Measurements from ENCODE around the gene KIF26B. TPM values are rescaled to one million over a fixed set of nuclear protein-coding genes. Genes with fewer than 3 reads are reported as not detected.

The KIF26B gene
- total and polyA plus RNA-seq, 2 of the 4 experiments (the other 2 are of a cell fraction) = 0.53 to 0.54 TPM

DNA sequence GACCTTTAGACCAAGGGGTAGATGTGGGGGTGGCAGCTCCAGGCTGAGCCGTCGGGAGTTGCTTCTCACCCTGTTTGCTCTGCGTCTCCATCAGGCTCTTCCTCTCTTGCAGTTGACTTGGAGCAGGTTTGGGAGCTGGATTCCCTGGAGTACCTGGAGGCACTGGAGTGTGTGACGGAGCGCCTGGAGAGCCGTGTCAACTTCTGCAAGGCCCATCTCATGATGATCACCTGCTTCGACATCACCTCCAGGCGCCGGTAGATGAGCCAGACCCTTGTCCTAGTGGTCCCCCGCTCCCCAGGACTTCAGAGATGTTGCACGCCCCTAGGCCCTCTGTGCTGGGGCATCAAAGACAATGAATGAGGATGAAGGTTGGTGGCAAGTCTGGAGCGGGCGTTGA lies 547.6 kb downstream of the KIF26B start:
- Histone ChIP-seq H2AFZ (replicated peaks; ENCODE audit: low read length, poor library complexity) (no peak overlapping the region), H2AK5ac (ENCODE audit: low read depth, low read length) (no peak overlapping the region), H4K5ac (ENCODE audit: low read depth, low read length) (no peak overlapping the region), H3K4me2 (ENCODE audit: low read depth, low read length) (no peak overlapping the region), H2BK120ac (ENCODE audit: low read depth, low read length) (no peak overlapping the region), H3K9me1 (ENCODE audit: insufficient read depth, low read length) (no peaks in the 10 kb centered on the region; the same call in 1 of the 2 replicates), H3K9me3 (ENCODE audit: control insufficient read depth, insufficient read depth, low read length) (no peaks in the 10 kb centered on the region), H4K91ac (ENCODE audit: insufficient read depth, low read depth, low read length) (no peak overlapping the region), H2AK9ac (replicated peaks; ENCODE audit: low read depth, low read length, poor library complexity) (no peak overlapping the region), H2BK20ac (ENCODE audit: low read depth, low read length) (no peak overlapping the region), H2BK15ac (ENCODE audit: low read depth, low read length) (no peak overlapping the region), H3K4me1 (ENCODE audit: control insufficient read depth, insufficient read depth, low read length) (peaks cover 5% of the 10 kb centered on the region), H3K27ac (ENCODE audit: insufficient read depth, low read length) (no peak overlapping the region), H2BK5ac (ENCODE audit: low read depth, low read length, poor library complexity, severe bottlenecking) (no peak overlapping the region), H3K79me1 (ENCODE audit: low read depth in 1 of 2, low read length in 2 of 2) (no peaks in the 10 kb centered on the region), H3K4me3 (ENCODE audit: insufficient read depth, low read depth, low read length) (no peak overlapping the region), H3K4ac (ENCODE audit: low read depth, low read length) (no peak overlapping the region), H3K18ac (ENCODE audit: low read depth, low read length) (no peak overlapping the region), H3K14ac (replicated peaks; ENCODE audit: low read depth, low read length) (no peak overlapping the region), H4K20me1 (ENCODE audit: insufficient read depth, low read length) (no peaks in the 10 kb centered on the region), H3K9ac (ENCODE audit: low read depth, low read length) (no peak overlapping the region), H3K56ac (ENCODE audit: extremely low read depth, insufficient read depth, low read length) (no peak overlapping the region), H4K8ac (ENCODE audit: low read depth in 2 of 2, low read length in 2 of 2) (no peak overlapping the region), H3K23ac (ENCODE audit: low read depth, low read length) (no peak overlapping the region), H3K27me3 (ENCODE audit: control insufficient read depth, insufficient read depth, low read length) (no peaks in the 10 kb centered on the region), H3K36me3 (ENCODE audit: control insufficient read depth, insufficient read depth, low read length) (peaks cover 8% of the 10 kb centered on the region)
- no TSS peak for BruUV-seq (replicated peaks)
- DNase-seq (no peak), ATAC-seq (ENCODE audit: low read depth) (no peak)
- WGBS, 2 experiments (ENCODE audit: extremely low coverage in 2 of 2, insufficient read length in 1 of 2) = 100% methylated on average over 5 of the region's 13 CpGs; no CpG with 5 or more reads in 1 of the 2 experiments
- POLR2A ChIA-PET (ENCODE audit: unreplicated experiment) = no interaction called here
- CTCF ChIA-PET = no interaction called here
- dilution Hi-C loops (cut with HindIII; ENCODE audit: low sequenced_read_pairs, unreplicated experiment) = no loop called here
- TF ChIP-seq CHD1 (IDR thresholded peaks at IDR 0.05; ENCODE audit: low read depth, low read length) (no peak), RAD21 (IDR thresholded peaks at IDR 0.05; ENCODE audit: low read length) (no peak), USF2 (IDR thresholded peaks at IDR 0.05; ENCODE audit: low read depth, low read length) (no peak), POLR2A (IDR thresholded peaks at IDR 0.05; ENCODE audit: low read depth, low read length) (no peak), MXI1 (IDR thresholded peaks at IDR 0.05; ENCODE audit: borderline replicate concordance, low read depth, low read length) (no peak), RCOR1 (IDR thresholded peaks at IDR 0.05; ENCODE audit: insufficient replicate concordance, low read length) (no peak), NFE2L2 (IDR thresholded peaks at IDR 0.05; ENCODE audit: low read depth, low read length) (no peak), CEBPB (IDR thresholded peaks at IDR 0.05; ENCODE audit: low read depth, low read length) (no peak)
- TF ChIP-seq, protein P1, sequence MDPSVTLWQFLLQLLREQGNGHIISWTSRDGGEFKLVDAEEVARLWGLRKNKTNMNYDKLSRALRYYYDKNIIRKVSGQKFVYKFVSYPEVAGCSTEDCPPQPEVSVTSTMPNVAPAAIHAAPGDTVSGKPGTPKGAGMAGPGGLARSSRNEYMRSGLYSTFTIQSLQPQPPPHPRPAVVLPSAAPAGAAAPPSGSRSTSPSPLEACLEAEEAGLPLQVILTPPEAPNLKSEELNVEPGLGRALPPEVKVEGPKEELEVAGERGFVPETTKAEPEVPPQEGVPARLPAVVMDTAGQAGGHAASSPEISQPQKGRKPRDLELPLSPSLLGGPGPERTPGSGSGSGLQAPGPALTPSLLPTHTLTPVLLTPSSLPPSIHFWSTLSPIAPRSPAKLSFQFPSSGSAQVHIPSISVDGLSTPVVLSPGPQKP (IDR thresholded peaks at IDR 0.05; ENCODE audit: borderline replicate concordance, low read depth, low read length) = no peak
- intact Hi-C loops (cut with micrococcal nuclease) = no loop called here
- in situ Hi-C loops (cut with MboI; ENCODE audit: low sequenced_read_pairs) = no loop called here

All from IMR-90 (cell line).